ENCODE results near the gene MCC.

Gene MCC

GRCh38 chr5:113020461-113021273 lies 467.6 kb downstream of the MCC start:
- H3K79me1 ChIP-seq (ENCODE audit: low read length), result peaks cover 2% of the 10 kb centered on the region
- no peak overlapping the region for H3K27ac ChIP-seq (ENCODE audit: low read depth, low read length)
- H3K23ac ChIP-seq (ENCODE audit: low read length), result no peak overlapping the region
- H3K4me2 ChIP-seq (ENCODE audit: low read length), result no peak overlapping the region
- no CpG with 5 or more reads among the region's 11 CpGs for WGBS (ENCODE audit: extremely low coverage, insufficient coverage, low lambda C conversion rate)
- H3K79me2 ChIP-seq (ENCODE audit: control insufficient read depth, insufficient read depth, low read length), result no peaks in the 10 kb centered on the region
- no peak for DNase-seq
- H4K8ac ChIP-seq (ENCODE audit: low read depth, low read length), result no peak overlapping the region
- H2BK15ac ChIP-seq (replicated peaks; ENCODE audit: low read depth), result no peak overlapping the region
- H2BK5ac ChIP-seq (ENCODE audit: low read length), result no peak overlapping the region
- no peak overlapping the region for H3K9ac ChIP-seq (ENCODE audit: low read length)
- H2BK120ac ChIP-seq (ENCODE audit: low read depth, low read length), result no peak overlapping the region
- H3K56ac ChIP-seq (ENCODE audit: low read length), result no peak overlapping the region
- no peak overlapping the region for H3K18ac ChIP-seq (ENCODE audit: low read length)
- H3K4me3 ChIP-seq (ENCODE audit: low read length), result no peak overlapping the region
- no peaks in the 10 kb centered on the region for H3K27me3 ChIP-seq (ENCODE audit: insufficient read depth, low read length, poor library complexity)
- no peak overlapping the region for H3K4ac ChIP-seq (ENCODE audit: low read depth, low read length)
- peaks cover 5% of the 10 kb centered on the region for H3K36me3 ChIP-seq (ENCODE audit: control insufficient read depth, insufficient read depth, low read length)
- H3K4me1 ChIP-seq (ENCODE audit: control insufficient read depth, low read depth, low read length), result no peaks in the 10 kb centered on the region
- H4K5ac ChIP-seq (ENCODE audit: low read length), result no peak overlapping the region
- no peak overlapping the region for H2AK5ac ChIP-seq (ENCODE audit: low read length)

GRCh38 chr5:113017881-113018635 lies 470.2 kb downstream of the MCC start:
- no peak overlapping the region for H3K9ac ChIP-seq (ENCODE audit: low read length)

GRCh38 chr5:113005454-113005853 lies 482.8 kb downstream of the MCC start:
- Histone ChIP-seq H2BK120ac (ENCODE audit: low read depth, low read length) (no peak overlapping the region), H3K56ac (ENCODE audit: low read length) (no peak overlapping the region), H3K36me3 (ENCODE audit: control insufficient read depth, insufficient read depth, low read length) (peaks cover 2% of the 10 kb centered on the region), H2BK15ac (replicated peaks; ENCODE audit: low read depth) (no peak overlapping the region), H3K27me3 (ENCODE audit: insufficient read depth, low read length, poor library complexity) (no peaks in the 10 kb centered on the region), H3K4me3 (ENCODE audit: low read length) (no peak overlapping the region), H2BK5ac (ENCODE audit: low read length) (no peak overlapping the region), H3K79me1 (ENCODE audit: low read length) (no peaks in the 10 kb centered on the region), H3K23ac (ENCODE audit: low read length) (no peak overlapping the region), H3K4me2 (ENCODE audit: low read length) (no peak overlapping the region), H2AK5ac (ENCODE audit: low read length) (no peak overlapping the region), H3K27ac (ENCODE audit: low read depth, low read length) (no peak overlapping the region), H3K9ac (ENCODE audit: low read length) (no peak overlapping the region), H3K18ac (ENCODE audit: low read length) (no peak overlapping the region), H4K8ac (ENCODE audit: low read depth, low read length) (no peak overlapping the region), H3K79me2 (ENCODE audit: control insufficient read depth, insufficient read depth, low read length) (no peaks in the 10 kb centered on the region), H3K4ac (ENCODE audit: low read depth, low read length) (no peak overlapping the region), H3K4me1 (ENCODE audit: control insufficient read depth, low read depth, low read length) (no peaks in the 10 kb centered on the region), H4K5ac (ENCODE audit: low read length) (no peak overlapping the region)
- no CpG with 5 or more reads among the region's 1 CpG for WGBS (ENCODE audit: extremely low coverage, insufficient coverage, low lambda C conversion rate)
- DNase-seq, result no peak

More at GRCh38 chr5:113017881-113018635, 470.2 kb downstream of the MCC start:
- H4K5ac ChIP-seq (ENCODE audit: low read length), result no peak overlapping the region
- no peak overlapping the region for H4K8ac ChIP-seq (ENCODE audit: low read depth, low read length)
- H2BK120ac ChIP-seq (ENCODE audit: low read depth, low read length), result no peak overlapping the region
- DNase-seq, result no peak
- H3K36me3 ChIP-seq (ENCODE audit: control insufficient read depth, insufficient read depth, low read length), result no peaks in the 10 kb centered on the region
- H3K23ac ChIP-seq (ENCODE audit: low read length), result no peak overlapping the region
- no peak overlapping the region for H2BK5ac ChIP-seq (ENCODE audit: low read length)
- no peaks in the 10 kb centered on the region for H3K4me1 ChIP-seq (ENCODE audit: control insufficient read depth, low read depth, low read length)
- H3K56ac ChIP-seq (ENCODE audit: low read length), result no peak overlapping the region
- H3K4ac ChIP-seq (ENCODE audit: low read depth, low read length), result no peak overlapping the region
- no peak overlapping the region for H3K18ac ChIP-seq (ENCODE audit: low read length)
- no peaks in the 10 kb centered on the region for H3K27me3 ChIP-seq (ENCODE audit: insufficient read depth, low read length, poor library complexity)
- peaks cover 2% of the 10 kb centered on the region for H3K79me1 ChIP-seq (ENCODE audit: low read length)
- no peaks in the 10 kb centered on the region for H3K79me2 ChIP-seq (ENCODE audit: control insufficient read depth, insufficient read depth, low read length)
- no peak overlapping the region for H3K4me3 ChIP-seq (ENCODE audit: low read length)
- H3K4me2 ChIP-seq (ENCODE audit: low read length), result no peak overlapping the region
- H2AK5ac ChIP-seq (ENCODE audit: low read length), result no peak overlapping the region
- H2BK15ac ChIP-seq (replicated peaks; ENCODE audit: low read depth), result no peak overlapping the region
- no CpG with 5 or more reads among the region's 2 CpGs for WGBS (ENCODE audit: extremely low coverage, insufficient coverage, low lambda C conversion rate)
- H3K27ac ChIP-seq (ENCODE audit: low read depth, low read length), result no peak overlapping the region

- Histone ChIP-seq H3K27ac (ENCODE audit: low read depth, low read length) (no peak overlapping the region), H3K18ac (ENCODE audit: low read length) (no peak overlapping the region), H3K23ac (ENCODE audit: low read length) (no peak overlapping the region), H4K5ac (ENCODE audit: low read length) (no peak overlapping the region), H4K8ac (ENCODE audit: low read depth, low read length) (no peak overlapping the region), H3K36me3 (ENCODE audit: control insufficient read depth, insufficient read depth, low read length) (peaks cover 2% of the 10 kb centered on the region), H3K4me3 (ENCODE audit: low read length) (no peak overlapping the region), H2AK5ac (ENCODE audit: low read length) (no peak overlapping the region), H3K4ac (ENCODE audit: low read depth, low read length) (no peak overlapping the region), H3K79me1 (ENCODE audit: low read length) (no peaks in the 10 kb centered on the region), H3K9ac (ENCODE audit: low read length) (no peak overlapping the region), H2BK15ac (replicated peaks; ENCODE audit: low read depth) (no peak overlapping the region), H2BK120ac (ENCODE audit: low read depth, low read length) (no peak overlapping the region), H3K56ac (ENCODE audit: low read length) (no peak overlapping the region), H3K79me2 (ENCODE audit: control insufficient read depth, insufficient read depth, low read length) (no peaks in the 10 kb centered on the region), H3K4me2 (ENCODE audit: low read length) (no peak overlapping the region), H3K27me3 (ENCODE audit: insufficient read depth, low read length, poor library complexity) (no peaks in the 10 kb centered on the region), H2BK5ac (ENCODE audit: low read length) (no peak overlapping the region), H3K4me1 (ENCODE audit: control insufficient read depth, low read depth, low read length) (no peaks in the 10 kb centered on the region)
- DNase-seq, result no peak
- no CpG with 5 or more reads among the region's 3 CpGs for WGBS (ENCODE audit: extremely low coverage, insufficient coverage, low lambda C conversion rate)
Observed at GRCh38 chr5:113003763-113004162, 484.5 kb downstream of the MCC start.

GRCh38 chr5:113002423-113002822 lies 485.8 kb downstream of the MCC start:
- Histone ChIP-seq H3K23ac (ENCODE audit: low read length) (no peak overlapping the region), H3K4me3 (ENCODE audit: low read length) (no peak overlapping the region), H3K79me1 (ENCODE audit: low read length) (peaks cover 2% of the 10 kb centered on the region), H2BK120ac (ENCODE audit: low read depth, low read length) (no peak overlapping the region), H2BK15ac (replicated peaks; ENCODE audit: low read depth) (no peak overlapping the region), H3K56ac (ENCODE audit: low read length) (no peak overlapping the region), H4K5ac (ENCODE audit: low read length) (no peak overlapping the region), H3K18ac (ENCODE audit: low read length) (no peak overlapping the region), H3K4me2 (ENCODE audit: low read length) (no peak overlapping the region), H3K9ac (ENCODE audit: low read length) (no peak overlapping the region), H3K27ac (ENCODE audit: low read depth, low read length) (no peak overlapping the region), H2AK5ac (ENCODE audit: low read length) (no peak overlapping the region), H2BK5ac (ENCODE audit: low read length) (no peak overlapping the region), H3K79me2 (ENCODE audit: control insufficient read depth, insufficient read depth, low read length) (peaks cover 2% of the 10 kb centered on the region), H3K27me3 (ENCODE audit: insufficient read depth, low read length, poor library complexity) (no peaks in the 10 kb centered on the region), H3K4me1 (ENCODE audit: control insufficient read depth, low read depth, low read length) (no peaks in the 10 kb centered on the region), H3K4ac (ENCODE audit: low read depth, low read length) (no peak overlapping the region), H3K36me3 (ENCODE audit: control insufficient read depth, insufficient read depth, low read length) (peaks cover 2% of the 10 kb centered on the region), H4K8ac (ENCODE audit: low read depth, low read length) (no peak overlapping the region)
- no peak for DNase-seq
- no CpG with 5 or more reads among the region's 5 CpGs for WGBS (ENCODE audit: extremely low coverage, insufficient coverage, low lambda C conversion rate)

Data from mesendoderm (in vitro differentiated cells).